SK-N-SH (cell line): ENCODE measurements around the gene RPL9.

Source experiments
- CHD2 ChIP-seq: fragments of 150-350 bp; IDR thresholded peaks from 2 replicates; pipeline ENCODE4 v1.6.1; 2018; ENCODE audit warnings: low read length; ENCODE audit not compliant: partially characterized antibody
- CTCF ChIP-seq: fragments of 200-600 bp; sonication (generic); IDR thresholded peaks from 2 replicates; pipeline ENCODE4 v1.6.1; 2017; ENCODE audit warnings: antibody characterized with exemption, mild to moderate bottlenecking, moderate library complexity
- EZH2phosphoT487 ChIP-seq: fragments of 200-600 bp; sonication (generic); IDR thresholded peaks from 2 replicates; pipeline ENCODE4 v1.6.1; 2017; ENCODE audit warnings: low read depth, mixed run types, mild to moderate bottlenecking, antibody characterized with exemption, moderate library complexity, borderline replicate concordance
- GABPA ChIP-seq: IDR thresholded peaks from 2 replicates; pipeline ENCODE4 v1.4.0; 2012; ENCODE audit warnings: low read depth, mild to moderate bottlenecking
- MAX ChIP-seq: IDR thresholded peaks from 2 replicates; pipeline ENCODE4 v1.4.0; 2012; ENCODE audit warnings: low read depth
- POLR2AphosphoS5 ChIP-seq: IDR thresholded peaks from 2 replicates; pipeline ENCODE4 v1.6.1; 2012; ENCODE audit warnings: low read depth, low read length
- RAD21 ChIP-seq: IDR thresholded peaks from 2 replicates; pipeline ENCODE4 v1.6.1; 2012; ENCODE audit warnings: mild to moderate bottlenecking, low read length
- RFX5 ChIP-seq: IDR thresholded peaks from 2 replicates; pipeline ENCODE4 v1.6.1; 2012; ENCODE audit warnings: mild to moderate bottlenecking, improper control_type of control experiment, low read length
- SMC3 ChIP-seq: IDR thresholded peaks from 2 replicates; pipeline ENCODE4 v1.6.1; 2012; ENCODE audit warnings: low read depth, low read length, improper control_type of control experiment
- TAF1 ChIP-seq: IDR thresholded peaks from 2 replicates; pipeline ENCODE4 v1.6.1; 2012; ENCODE audit warnings: low read depth, mild to moderate bottlenecking, low read length, moderate library complexity, borderline replicate concordance
- USF1 ChIP-seq: IDR thresholded peaks from 2 replicates; pipeline ENCODE4 v1.4.0; 2012; ENCODE audit warnings: low read depth, borderline replicate concordance
- YY1 ChIP-seq: IDR thresholded peaks from 2 replicates; pipeline ENCODE4 v1.4.0; 2012; ENCODE audit warnings: low read depth, mild to moderate bottlenecking

GRCh38 chr4:39466747-39467146 lies 8.0 kb upstream of the RPL9 start:
- no peak for TF ChIP-seq RFX5
- no peak for TF ChIP-seq GABPA
- TF ChIP-seq CTCF = no peak
- TF ChIP-seq TAF1 = no peak
- TF ChIP-seq YY1 = no peak
- TF ChIP-seq SMC3 = no peak
- TF ChIP-seq MAX = no peak
- no peak for TF ChIP-seq POLR2AphosphoS5
- TF ChIP-seq USF1 = no peak
- TF ChIP-seq EZH2phosphoT487 = no peak
- no peak for TF ChIP-seq CHD2
- TF ChIP-seq RAD21 = no peak
